ENCODE data around the gene DCAF4L1. TPM values are rescaled to one million over a fixed set of nuclear protein-coding genes. Genes with fewer than 3 reads are reported as not detected.

DCAF4L1 gene
- total RNA-seq, 2 experiments from 2014 or later, result 0.33 to 0.35 TPM

DNA sequence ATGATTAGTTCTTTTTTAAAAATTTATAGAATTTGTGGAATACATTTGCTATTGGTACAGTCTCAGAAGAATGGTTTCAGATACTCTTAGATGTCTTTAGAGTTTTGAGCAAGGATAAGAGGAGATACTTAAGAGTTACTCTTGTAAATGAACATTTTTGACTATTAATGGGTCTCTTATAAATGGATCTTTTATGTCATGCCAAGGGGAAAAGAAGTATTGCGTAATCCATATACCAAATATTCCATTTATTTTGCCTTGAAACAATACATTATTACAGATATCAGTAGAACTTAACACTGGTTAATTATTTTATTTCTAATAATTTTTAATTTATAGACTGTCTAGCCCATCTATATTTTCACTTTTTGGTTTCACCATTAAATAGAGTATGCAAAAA, 17.2 kb upstream of the DCAF4L1 start:
- CTCF ChIA-PET, result interaction anchor here (0.6 kb wide), 1 partner anchor 24 kb away, joined by 4 read pairs; no protein-coding TSS in a partner anchor
- DNase-seq, result no peak
- no peaks in the 10 kb centered on the region for H3K4me1 Mint-ChIP-seq
- H3K9me3 Mint-ChIP-seq (ENCODE audit: low read depth), result peaks cover 3% of the 10 kb centered on the region
- no peaks in the 10 kb centered on the region for H3K27me3 Mint-ChIP-seq
- no peak overlapping the region for H3K27ac Mint-ChIP-seq
- no peak overlapping the region for H3K4me3 Mint-ChIP-seq
- ATAC-seq, result no peak
- H3K36me3 Mint-ChIP-seq, result peaks cover 6% of the 10 kb centered on the region

DNA sequence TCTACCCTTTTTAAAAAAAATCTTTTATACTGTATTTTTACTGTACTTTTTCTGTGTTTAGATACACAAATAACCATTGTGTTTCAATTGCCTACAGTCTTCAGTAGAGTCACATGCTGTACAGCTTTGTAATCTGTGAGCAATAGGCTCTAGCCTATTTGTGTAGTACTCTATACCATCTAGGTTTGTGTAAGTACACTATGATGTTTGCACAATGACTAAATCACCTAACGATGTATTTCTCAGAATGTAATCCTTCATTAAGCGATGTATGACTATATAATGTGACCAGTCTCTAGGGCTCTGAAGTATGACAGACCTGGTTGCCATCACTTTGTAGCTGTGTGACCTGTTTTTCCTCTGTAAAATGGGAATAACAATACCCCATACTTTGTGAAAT, 14.2 kb upstream of the DCAF4L1 start:
- peaks cover 6% of the 10 kb centered on the region for H3K9me3 Mint-ChIP-seq (ENCODE audit: low read depth)
- no peaks in the 10 kb centered on the region for H3K4me1 Mint-ChIP-seq
- CTCF ChIA-PET, result interaction anchor here (1.6 kb wide), 1 partner anchor 8 kb away, joined by 4 read pairs; no protein-coding TSS in a partner anchor
- H3K4me3 Mint-ChIP-seq, result no peak overlapping the region
- no peaks in the 10 kb centered on the region for H3K27me3 Mint-ChIP-seq
- DNase-seq (no peak), ATAC-seq (no peak)
- no peak overlapping the region for H3K27ac Mint-ChIP-seq
- H3K36me3 Mint-ChIP-seq, result peaks cover 7% of the 10 kb centered on the region

DNA sequence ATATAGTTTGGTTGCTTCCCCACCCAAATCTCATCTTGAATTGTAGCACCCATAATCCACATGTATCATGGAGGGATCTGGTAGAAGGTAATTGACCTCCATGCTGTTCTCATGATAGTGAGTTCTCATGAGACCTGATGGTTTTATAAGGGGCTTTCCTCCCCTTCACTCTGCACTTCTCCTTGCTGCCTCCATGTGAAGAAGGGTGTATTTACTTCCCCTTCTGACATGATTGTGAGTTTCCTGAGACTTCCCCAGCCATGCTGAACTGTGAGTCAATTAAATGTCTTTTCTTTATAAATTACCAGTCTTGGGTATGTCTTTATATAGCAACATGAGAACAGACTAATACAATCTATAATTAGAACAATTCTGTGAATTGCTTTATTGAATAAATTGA, 11.9 kb upstream of the DCAF4L1 start:
- Mint-ChIP-seq H3K9me3 (ENCODE audit: low read depth) (peaks cover 6% of the 10 kb centered on the region), H3K4me1 (no peaks in the 10 kb centered on the region), H3K4me3 (no peak overlapping the region), H3K36me3 (peaks cover 7% of the 10 kb centered on the region), H3K27ac (no peak overlapping the region), H3K27me3 (no peaks in the 10 kb centered on the region)
- ATAC-seq (no peak), DNase-seq (no peak)
- CTCF ChIA-PET, result no interaction called here

DNA sequence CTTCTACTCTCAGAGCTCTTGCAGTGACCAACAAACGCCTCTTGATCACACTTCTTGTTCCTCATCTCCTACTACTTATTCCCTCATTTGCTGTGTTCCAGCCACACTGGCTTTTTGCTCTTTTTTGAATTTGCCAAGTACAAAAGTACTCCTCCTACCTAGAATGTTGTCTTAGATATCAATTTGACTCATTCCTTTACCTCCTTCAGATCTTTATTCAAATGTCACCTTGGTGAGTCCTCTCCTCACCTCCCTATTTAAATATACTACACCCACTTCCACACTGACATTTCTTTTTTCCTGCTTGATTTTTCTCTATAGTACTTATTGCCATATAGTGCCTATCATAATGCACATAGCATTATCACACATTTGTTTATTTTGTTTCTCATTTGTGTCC, 6.2 kb upstream of the DCAF4L1 start:
- H3K4me1 Mint-ChIP-seq, result peaks cover 2% of the 10 kb centered on the region
- no peak overlapping the region for H3K4me3 Mint-ChIP-seq
- no peaks in the 10 kb centered on the region for H3K36me3 Mint-ChIP-seq
- peaks cover 3% of the 10 kb centered on the region for H3K9me3 Mint-ChIP-seq (ENCODE audit: low read depth)
- H3K27ac Mint-ChIP-seq, result no peak overlapping the region
- H3K27me3 Mint-ChIP-seq, result peaks cover 4% of the 10 kb centered on the region
- ATAC-seq (no peak), DNase-seq (no peak)
- CTCF ChIA-PET, result interaction anchor here (1.3 to 1.4 kb wide), 2 partner anchors 8 to 15 kb away, joined by 3 to 4 read pairs; partner anchors contain the start of gene SLC30A9

DNA sequence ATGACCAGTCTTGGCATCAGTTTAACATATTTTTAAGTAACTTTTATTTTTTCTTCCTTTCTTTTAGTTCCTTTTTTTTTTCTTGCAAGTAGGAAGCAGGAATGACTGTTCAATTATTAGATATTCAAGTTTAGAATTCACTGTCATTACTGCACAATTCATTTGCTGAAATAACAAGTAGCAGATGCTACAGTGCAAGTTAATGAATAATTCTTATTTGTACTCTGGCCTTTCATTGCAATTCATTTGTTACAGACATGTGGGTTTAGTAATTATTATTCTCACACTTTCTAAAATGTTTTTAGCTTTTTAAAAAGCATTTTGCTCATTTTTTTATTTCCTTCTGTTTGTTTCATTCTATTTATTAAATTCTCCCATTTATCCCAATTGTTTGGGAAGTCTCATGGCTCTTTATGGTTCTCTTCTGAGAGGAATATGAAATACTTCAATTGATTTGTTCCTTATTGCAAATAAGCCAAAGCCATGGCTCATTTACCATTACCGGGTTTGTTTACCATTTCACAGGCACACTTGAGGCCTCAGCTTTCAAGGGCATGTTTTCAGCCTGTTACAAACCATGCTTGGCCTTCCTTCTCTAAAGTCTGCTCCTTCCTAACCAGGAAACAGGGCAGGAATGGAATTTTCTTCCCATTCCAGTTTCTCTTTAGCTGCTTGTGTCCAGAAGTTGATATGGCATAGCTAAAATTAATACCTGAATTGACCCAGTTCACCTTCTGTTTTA, 4.6 kb upstream of the DCAF4L1 start:
- no peak overlapping the region for H3K4me3 Mint-ChIP-seq
- CTCF ChIA-PET, result interaction anchor here (1.3 kb wide), 1 partner anchor 13 kb away, joined by 3 read pairs; the partner anchor contains the start of gene SLC30A9

DNA sequence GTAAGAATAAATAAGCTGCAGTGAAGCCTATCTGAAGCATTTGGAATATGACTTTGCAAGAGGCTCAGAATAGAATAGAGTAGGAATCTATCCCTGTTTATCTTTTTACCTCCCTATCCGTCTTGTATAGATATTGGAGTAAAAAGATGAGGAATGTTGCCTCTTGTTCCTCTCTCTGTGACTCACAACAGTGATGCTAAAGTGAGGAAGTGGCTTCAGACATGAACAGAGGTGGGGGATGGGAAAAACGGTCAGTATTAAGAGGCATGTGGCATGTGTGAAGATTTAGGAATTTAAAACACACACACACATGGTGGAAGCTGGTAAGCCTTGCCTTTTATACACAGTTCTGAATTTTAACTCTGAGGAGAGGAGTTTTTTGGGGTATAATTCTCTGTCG, 3.8 kb upstream of the DCAF4L1 start:
- DNase-seq (no peak), ATAC-seq (no peak)
- peaks cover 4% of the 10 kb centered on the region for H3K27me3 Mint-ChIP-seq
- H3K36me3 Mint-ChIP-seq, result no peaks in the 10 kb centered on the region
- no peaks in the 10 kb centered on the region for H3K9me3 Mint-ChIP-seq (ENCODE audit: low read depth)
- H3K4me1 Mint-ChIP-seq, result peaks cover 2% of the 10 kb centered on the region
- CTCF ChIA-PET, result no interaction called here
- H3K4me3 Mint-ChIP-seq, result no peak overlapping the region
- no peak overlapping the region for H3K27ac Mint-ChIP-seq

More for the DNA sequence above, 4.6 kb upstream of the DCAF4L1 start:
- Mint-ChIP-seq H3K4me1 (peaks cover 2% of the 10 kb centered on the region), H3K36me3 (no peaks in the 10 kb centered on the region), H3K27me3 (peaks cover 4% of the 10 kb centered on the region), H3K9me3 (ENCODE audit: low read depth) (peaks cover 3% of the 10 kb centered on the region), H3K27ac (no peak overlapping the region)
- ATAC-seq (no peak), DNase-seq (no peak)

DNA sequence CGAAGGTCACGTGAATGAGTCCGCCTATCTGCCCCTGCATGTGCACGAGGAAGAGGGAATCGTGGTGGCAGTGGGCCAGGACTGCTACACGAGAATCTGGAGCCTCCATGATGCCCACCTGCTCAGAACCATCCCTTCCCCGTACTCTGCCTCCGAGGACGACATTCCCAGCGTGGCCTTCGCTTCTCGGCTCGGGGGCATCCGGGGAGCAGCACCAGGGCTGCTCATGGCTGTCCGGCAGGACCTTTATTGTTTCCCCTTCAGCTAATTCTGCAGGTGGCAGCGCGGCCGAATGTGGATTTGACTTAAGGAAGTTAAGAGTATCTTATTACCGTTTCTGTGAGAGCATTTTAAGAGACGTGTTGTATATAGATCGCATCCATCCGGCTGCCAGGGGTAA, 1.2 kb downstream of the DCAF4L1 start:
- H3K36me3 Mint-ChIP-seq, result peaks cover 2% of the 10 kb centered on the region

DNA sequence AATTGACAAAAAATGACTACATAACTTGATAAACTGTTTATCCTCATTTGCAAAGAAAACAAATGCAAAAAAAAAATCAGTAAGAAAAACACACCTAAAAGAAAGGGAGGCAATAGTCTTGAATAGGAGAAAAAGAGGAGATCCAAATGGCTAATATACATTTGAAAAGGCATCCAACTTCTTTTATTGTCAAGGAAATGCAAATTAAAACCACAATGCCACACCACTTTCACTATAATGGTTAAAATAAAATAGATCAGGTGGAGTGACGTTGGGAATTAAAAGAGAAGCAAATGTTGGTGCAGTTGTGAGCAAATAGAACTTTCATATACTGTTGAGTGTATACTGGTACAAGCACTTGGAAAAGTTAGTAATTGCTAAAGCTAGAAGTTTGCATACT, 3.6 kb downstream of the DCAF4L1 start:
- H3K9me3 Mint-ChIP-seq (ENCODE audit: low read depth), result no peaks in the 10 kb centered on the region
- peaks cover 12% of the 10 kb centered on the region for H3K4me1 Mint-ChIP-seq
- ATAC-seq, result no peak
- no peak overlapping the region for H3K4me3 Mint-ChIP-seq
- H3K27me3 Mint-ChIP-seq, result no peaks in the 10 kb centered on the region
- peaks cover 2% of the 10 kb centered on the region for H3K36me3 Mint-ChIP-seq
- DNase-seq, result no peak
- CTCF ChIA-PET, result interaction anchor here (0.8 kb wide), 1 partner anchor 19 kb away, joined by 3 read pairs; no protein-coding TSS in a partner anchor
- no peak overlapping the region for H3K27ac Mint-ChIP-seq

More for the DNA sequence above, 1.2 kb downstream of the DCAF4L1 start:
- no peak for DNase-seq
- no peak for ATAC-seq
- H3K27me3 Mint-ChIP-seq, result no peaks in the 10 kb centered on the region
- H3K4me3 Mint-ChIP-seq, result no peak overlapping the region
- peaks cover 3% of the 10 kb centered on the region for H3K4me1 Mint-ChIP-seq
- CTCF ChIA-PET, result no interaction called here
- no peak overlapping the region for H3K27ac Mint-ChIP-seq
- no peaks in the 10 kb centered on the region for H3K9me3 Mint-ChIP-seq (ENCODE audit: low read depth)

DNA sequence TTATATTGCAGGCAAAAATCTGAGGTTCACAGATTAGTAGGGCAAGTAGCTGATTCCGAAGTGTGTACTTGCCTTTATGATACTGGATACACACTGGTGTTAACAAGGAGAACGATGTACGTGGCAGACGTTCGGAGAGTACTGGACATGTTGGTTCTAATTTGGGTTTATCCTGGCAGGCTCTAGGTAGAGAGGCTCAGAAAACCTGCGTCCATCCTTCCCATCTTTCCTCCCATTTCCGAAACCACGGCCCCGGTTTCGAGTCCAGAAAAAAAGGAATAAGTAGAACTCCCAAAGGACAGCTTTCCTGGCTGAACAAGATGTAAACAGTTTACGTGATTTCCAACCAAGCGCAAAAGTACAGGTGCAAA, 8.4 kb downstream of the DCAF4L1 start:
- Mint-ChIP-seq H3K27me3 (no peaks in the 10 kb centered on the region), H3K9me3 (ENCODE audit: low read depth) (no peaks in the 10 kb centered on the region), H3K36me3 (peaks cover 4% of the 10 kb centered on the region), H3K27ac (peak overlapping the region; percentile 96), H3K4me1 (peaks cover 29% of the 10 kb centered on the region), H3K4me3 (peak overlapping the region; percentile 99)
- peak; percentile 8 for ATAC-seq
- CTCF ChIA-PET, result interaction anchor here (0.8 to 1.0 kb wide), 4 partner anchors 14 to 55 kb away, joined by 3 to 4 read pairs (median 3); partner anchors contain the start of gene TMEM33
- DNase-seq, result no peak

DNA sequence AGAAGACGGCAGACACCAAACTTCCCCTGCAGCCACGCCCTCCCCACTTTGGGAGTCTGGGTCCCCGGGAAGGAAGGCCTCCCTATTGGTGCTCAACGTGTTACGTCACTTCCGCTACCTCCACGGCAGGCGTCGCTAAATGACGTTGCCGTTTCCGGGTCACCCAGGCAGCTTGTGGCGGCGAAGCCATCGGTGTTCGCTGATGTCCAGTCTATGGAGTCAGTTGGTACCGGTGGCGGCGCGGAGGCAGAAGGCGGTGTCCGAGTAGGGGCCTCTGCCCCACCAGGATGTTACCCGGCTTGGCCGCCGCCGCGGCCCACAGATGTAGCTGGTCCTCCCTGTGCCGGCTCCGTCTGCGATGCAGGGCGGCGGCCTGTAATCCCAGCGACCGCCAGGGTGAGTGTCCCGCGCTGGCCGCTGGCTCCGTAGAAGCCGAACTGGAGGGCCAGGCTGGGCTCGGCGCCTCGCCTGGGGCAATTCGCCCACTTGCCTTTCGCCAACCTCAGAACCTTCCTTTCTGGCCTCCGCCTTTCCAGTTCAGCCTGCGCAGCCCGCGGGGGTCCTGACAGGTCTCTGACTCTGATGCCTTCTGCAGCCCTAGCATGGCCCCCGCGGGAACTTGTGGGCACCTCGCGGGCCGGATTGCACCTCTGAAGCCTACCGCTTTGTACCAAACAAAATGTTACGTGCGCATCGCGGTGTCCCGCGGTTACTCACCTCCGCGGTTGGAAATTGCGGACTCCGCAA, 9.0 kb downstream of the DCAF4L1 start, which contains the start of gene SLC30A9:
Gene SLC30A9, plus strand, starts transcription at position 166 of the 747 bp plus-strand sequence. Its CDS starts 122 bp downstream, at position 288.
- H3K9me3 Mint-ChIP-seq (ENCODE audit: low read depth), result no peaks in the 10 kb centered on the region
- H3K4me3 Mint-ChIP-seq, result peak within 1 kb of the TSS; percentile 99
- H3K27ac Mint-ChIP-seq, result peak within 1 kb of the TSS; percentile 96
- H3K36me3 Mint-ChIP-seq, result peaks cover 7% of the 10 kb centered on the region
- peaks cover 31% of the 10 kb centered on the region for H3K4me1 Mint-ChIP-seq
- CTCF ChIA-PET, result interaction anchor here (0.8 to 1.0 kb wide), 4 partner anchors 14 to 55 kb away, joined by 3 to 4 read pairs (median 3); partner anchors contain the start of gene TMEM33
- DNase-seq (peak; percentile 96), ATAC-seq (peak; percentile 98)
- no peaks in the 10 kb centered on the region for H3K27me3 Mint-ChIP-seq

DNA sequence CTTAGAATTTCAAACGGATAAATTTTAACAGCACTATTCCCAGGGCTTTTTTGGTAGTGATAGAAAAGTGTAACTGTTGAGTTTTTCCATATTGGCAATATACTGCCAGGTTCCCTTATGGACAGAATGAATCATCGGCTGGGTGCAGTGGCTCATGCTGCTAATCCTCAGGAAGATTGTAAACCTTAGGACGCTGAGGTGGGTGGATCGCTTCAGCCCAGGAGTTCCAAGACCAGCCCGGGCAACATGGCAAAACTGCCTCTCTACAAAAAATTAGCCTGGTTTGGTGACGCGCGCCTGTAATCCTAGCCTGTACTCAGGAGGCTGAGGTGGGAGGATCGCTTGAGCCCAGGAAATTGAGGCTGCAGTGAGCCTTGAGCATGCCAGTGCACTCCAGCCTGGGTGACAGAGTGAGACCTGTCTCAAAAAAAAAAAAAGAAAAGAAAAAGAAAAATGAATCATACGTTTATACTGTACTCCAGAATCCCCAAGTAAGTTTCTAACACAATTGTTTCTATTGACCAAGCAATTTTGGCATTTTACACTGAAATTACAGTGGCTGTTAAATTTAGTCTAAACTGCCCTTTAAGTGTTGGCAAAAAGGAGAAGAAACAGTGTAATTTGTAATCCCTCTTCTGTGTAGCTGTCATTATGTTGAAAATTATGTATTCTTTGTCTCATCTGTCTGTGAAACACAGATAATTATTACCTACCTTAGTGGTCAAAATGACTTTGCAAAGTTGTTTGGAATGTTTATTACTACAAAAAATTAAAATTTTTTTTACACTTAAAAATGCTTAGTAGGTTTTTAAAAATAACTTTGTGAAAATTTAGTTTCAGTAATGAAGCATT, 10.6 kb downstream of the DCAF4L1 start:
- Mint-ChIP-seq H3K27ac (peak overlapping the region; percentile 15), H3K36me3 (peaks cover 6% of the 10 kb centered on the region), H3K4me1 (peaks cover 31% of the 10 kb centered on the region), H3K27me3 (no peaks in the 10 kb centered on the region), H3K4me3 (peak overlapping the region; percentile 40), H3K9me3 (ENCODE audit: low read depth) (no peaks in the 10 kb centered on the region)
- CTCF ChIA-PET, result no interaction called here
- DNase-seq (no peak), ATAC-seq (no peak)

DNA sequence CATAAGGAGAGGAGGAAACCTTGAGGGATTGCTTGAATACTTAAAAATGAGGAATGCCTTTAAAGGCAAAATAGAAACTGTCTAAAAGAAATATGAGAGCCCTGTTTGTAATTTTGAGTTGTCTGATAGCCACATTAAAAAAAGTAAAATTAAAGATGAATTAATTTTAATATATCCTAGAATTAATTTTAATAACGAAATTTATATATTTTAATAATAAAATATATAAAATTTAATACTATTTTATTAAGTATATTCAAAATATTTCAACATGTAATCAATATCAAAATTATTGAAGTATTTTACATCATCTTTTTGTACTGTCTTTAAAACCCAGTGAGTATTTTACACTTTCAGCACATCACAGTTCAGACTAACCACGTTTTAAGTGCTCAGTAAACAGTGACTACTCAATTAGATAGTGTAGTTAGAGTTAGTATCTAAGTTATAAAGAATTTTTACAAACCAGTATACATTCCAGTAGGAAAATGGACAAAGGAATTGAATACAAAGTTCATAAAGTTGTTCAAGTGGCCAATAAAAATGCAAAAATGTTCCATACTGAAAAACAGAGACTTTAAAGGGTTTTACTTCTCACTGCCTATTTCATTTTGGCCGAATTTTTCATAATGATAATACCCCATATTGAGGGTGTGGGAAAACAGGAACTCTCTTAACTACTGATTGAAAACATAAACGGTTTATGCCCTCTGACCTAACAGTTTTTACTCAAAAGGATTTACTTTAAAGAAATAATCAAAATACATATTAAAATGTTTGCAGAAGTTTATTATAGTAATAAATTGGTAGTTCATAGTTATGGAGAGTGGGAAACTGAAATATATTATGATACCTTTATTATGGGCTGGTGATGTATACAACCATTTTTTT, 11.7 kb downstream of the DCAF4L1 start:
- Mint-ChIP-seq H3K4me3 (no peak overlapping the region), H3K27me3 (no peaks in the 10 kb centered on the region), H3K27ac (no peak overlapping the region), H3K4me1 (peaks cover 33% of the 10 kb centered on the region), H3K9me3 (ENCODE audit: low read depth) (no peaks in the 10 kb centered on the region), H3K36me3 (peaks cover 9% of the 10 kb centered on the region)
- ATAC-seq (no peak), DNase-seq (no peak)
- CTCF ChIA-PET, result no interaction called here
